H4 (cell line): ENCODE results near the gene UPP1. TPM values are rescaled to one million over a fixed set of nuclear protein-coding genes. Genes with fewer than 3 reads are reported as not detected.

Experiments used
- total RNA-seq: library from RNA; depleted of rRNA; stranded (reverse); fragments of >200 nt; shearing (Covaris generic); gene quantifications from 2 replicates; pipeline ENCODE4 v1.2.3, GENCODE V29; 2014; rRNA removed

Gene UPP1
- total RNA-seq, 1 experiment from 2014 or later: 64.7 TPM

Other genes starting within 250 kb of the UPP1 start
- gene PKD1L1, start 140.8 kb upstream of the UPP1 start, total RNA-seq: 0.02 and 0.08 TPM in 2 replicates
- gene HUS1, start 109.7 kb upstream of the UPP1 start, total RNA-seq: 43.4 and 43.8 TPM in 2 replicates
- gene SUN3, start 60.2 kb upstream of the UPP1 start, total RNA-seq: 1.1 and 8.6 TPM in 2 replicates
- gene C7orf57, start 53.7 kb upstream of the UPP1 start, total RNA-seq: 0.06 and 0.08 TPM in 2 replicates
- 0.17 and 0.29 TPM in 2 replicates for gene ABCA13, start 82.2 kb downstream of the UPP1 start, total RNA-seq